ENCODE data around the gene FBN1.

The FBN1 gene

DNA sequence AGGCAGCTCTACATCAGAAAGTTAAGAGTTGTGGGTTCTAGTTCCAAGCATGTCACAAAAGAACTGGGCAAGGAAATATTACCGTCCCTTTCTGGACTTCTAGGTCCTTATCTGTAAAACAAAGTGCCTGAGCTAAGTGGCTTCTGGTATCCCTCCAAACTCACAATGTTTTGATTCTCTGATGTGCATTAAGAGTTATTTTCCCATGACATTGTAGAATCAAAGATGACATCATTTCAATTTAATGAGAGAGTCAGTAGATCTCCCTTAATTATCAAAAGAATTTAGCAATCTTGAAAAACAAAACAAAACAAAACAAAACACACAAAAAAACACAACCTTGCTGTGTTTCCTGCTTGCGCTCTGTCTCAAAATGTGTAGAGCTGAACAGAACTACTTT is 225.6 kb downstream of the FBN1 start:
- no peak for DNase-seq

DNA sequence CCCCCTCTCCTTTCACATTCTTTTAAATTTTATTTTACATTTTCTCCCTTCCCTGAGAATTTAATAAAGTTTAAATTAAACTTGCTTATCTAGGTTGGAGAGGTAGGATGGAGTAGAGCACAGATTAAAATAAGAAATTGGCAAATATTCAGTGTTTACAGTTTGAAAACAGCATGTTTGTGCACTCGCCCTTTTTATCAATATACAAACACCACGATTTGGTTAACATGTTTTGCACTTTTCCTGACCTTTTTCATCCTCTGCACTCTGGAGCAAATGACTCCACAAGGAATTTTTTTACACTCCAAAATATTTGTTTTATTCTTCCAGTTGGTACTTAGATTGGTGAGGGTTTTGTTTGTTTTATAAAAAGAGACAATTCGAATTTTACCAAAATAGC is 227.2 kb downstream of the FBN1 start:
- DNase-seq: no peak

DNA sequence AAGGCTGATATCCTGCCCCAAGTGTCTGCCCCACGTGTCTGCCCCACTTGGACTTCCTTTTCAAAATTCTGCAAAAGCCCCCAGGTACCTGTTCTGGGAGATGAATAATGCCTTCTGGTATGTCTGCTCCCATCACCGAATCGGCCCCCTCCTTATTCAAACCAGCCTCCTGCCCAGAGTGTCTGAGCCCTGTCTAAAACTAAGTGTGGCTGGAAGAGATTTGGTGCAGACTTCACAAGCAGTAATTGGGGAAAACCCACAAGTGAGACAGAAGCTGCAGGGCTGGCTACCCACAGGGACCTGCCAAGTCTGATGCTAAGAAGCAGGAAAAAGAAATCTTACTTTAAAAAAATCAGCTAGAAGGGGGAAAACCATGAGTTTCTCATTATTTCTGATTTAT is 229.2 kb downstream of the FBN1 start:
- DNase-seq: no peak

DNA sequence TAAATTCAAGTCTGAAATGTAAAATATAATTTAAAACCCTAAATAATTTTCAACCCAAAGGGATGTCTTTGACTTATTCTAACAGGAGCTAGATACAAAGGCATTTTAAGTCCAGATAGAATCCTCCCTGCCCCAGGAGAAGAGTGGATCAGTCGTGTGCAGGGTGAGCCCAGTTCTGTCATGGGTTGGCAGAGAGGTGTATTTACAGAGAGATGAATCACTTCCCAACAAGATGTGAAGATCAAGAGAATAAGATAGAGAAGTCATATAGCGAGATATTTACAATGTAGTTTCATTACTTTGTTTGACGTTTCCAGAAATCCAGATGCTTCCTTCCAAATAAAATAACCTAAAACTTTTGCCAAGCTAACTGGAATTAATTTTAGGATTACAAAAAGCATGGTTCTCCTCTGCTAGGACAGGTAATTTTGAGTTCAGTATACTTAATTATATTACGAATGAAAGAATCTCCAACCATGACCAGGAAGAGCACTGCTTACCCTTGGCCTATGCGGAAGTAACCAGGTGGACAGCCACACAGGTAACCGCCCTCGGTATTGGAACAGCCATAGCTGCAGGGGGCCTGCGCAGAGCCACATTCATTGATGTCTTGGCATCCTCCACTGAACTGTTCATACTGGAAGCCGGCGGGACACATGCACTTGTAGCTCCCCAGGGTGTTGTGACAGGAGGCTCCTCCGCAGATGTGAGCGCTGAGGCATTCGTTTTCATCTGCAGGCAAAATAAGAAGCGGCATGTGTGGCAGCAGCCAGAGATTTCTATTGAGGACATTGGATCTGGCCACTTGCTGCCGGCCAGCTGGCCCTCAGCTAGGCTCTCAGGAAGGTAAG is 230.2 kb downstream of the FBN1 start:
- no peak for DNase-seq

DNA sequence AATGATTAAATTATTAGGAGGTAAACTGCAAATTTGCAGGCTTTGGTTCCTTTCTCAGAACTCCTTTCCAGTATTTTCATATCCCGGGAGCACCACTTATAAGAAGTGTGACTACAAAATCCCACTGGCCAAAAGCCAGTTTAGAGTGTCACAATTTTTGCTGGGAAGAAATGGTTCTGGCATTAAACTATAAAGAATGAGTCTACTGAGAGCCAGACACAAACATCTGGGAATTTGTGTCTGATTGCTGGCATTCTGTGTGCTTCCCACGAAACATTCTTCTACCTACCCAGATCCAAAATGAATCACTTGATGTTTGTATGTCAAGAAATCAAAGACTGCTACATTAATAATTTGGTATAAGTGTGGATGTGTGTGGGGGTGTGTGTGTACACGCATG is 231.5 kb downstream of the FBN1 start:
- DNase-seq: no peak

GRCh38 chr15:48413304-48413703 is 232.2 kb downstream of the FBN1 start:
- no peak for DNase-seq

- no peak for DNase-seq
These were observed 233.4 kb downstream of the FBN1 start for GRCh38 chr15:48411971-48412591.

- no peak for DNase-seq
These were observed 235.9 kb downstream of the FBN1 start for GRCh38 chr15:48409623-48410022.

GRCh38 chr15:48408327-48408726 is 237.2 kb downstream of the FBN1 start:
- DNase-seq: no peak

DNA sequence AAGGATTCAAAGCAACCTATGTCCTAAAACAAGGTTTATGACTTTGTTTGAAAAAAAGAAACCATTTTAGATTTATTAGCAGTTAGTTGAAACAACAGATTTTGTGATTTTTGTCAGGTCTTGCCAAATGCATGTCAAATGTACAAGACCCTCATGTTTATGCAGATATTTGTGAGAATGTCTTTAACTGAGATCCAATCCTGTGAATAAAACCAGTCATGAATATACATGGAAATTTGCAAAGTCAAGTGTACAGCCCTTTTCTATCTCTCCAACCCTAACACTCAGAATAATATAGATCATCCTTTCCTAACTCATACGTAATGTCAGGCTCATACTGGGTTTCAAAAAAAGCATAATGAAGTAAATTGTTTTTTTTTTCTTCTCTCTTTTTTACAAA is 237.9 kb downstream of the FBN1 start:
- DNase-seq: no peak

DNA sequence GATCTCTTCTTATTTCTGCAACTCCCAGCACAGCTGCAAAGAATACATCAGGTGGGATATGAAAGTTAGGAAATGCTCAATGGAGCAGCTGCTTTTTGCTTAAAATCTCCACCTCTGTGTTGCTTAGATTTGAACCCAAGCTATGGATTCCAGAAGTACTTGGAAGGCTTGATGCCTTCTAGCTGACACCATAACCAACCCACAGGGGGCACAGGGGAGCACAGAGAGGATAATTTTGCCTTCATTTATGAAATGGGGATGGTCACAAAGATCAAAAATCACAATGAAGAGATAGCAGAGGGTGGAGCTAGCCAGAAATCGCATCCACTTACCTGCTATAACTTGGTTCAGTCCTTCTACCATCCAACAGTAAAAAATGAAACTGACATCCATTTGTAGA is 238.6 kb downstream of the FBN1 start:
- no peak for DNase-seq

DNA sequence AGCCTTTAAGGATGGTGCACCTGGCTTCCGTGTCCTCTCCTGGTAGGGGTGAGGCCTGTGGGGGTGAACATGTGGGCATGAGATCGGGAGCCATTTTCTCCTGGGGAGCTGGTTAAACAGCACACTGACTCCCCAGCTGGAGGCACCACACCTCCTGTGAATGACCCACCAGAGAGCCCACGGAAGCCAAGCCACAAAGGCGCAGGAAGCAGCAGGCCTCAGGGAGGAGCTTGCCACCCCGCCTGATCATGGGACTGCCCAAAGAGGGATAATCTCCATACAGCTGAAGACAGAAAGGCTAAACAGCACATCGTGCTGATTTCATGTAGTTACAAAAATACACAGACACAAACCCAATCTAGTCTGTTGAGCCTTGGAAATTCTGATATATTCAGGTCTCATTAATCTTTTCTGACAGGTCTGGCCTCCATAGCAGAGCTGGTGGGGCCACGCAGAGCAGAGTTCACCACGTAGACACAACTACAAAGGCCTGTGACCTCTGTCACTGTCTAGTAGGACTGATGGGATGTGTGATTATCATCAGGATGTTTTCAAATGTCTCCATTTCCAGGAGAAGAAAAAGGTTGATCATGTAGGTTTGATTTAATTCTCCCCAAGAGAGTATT is 239.1 kb downstream of the FBN1 start:
- no peak for DNase-seq

- DNase-seq: no peak
These were observed 242.9 kb downstream of the FBN1 start for GRCh38 chr15:48402427-48403177.

DNA sequence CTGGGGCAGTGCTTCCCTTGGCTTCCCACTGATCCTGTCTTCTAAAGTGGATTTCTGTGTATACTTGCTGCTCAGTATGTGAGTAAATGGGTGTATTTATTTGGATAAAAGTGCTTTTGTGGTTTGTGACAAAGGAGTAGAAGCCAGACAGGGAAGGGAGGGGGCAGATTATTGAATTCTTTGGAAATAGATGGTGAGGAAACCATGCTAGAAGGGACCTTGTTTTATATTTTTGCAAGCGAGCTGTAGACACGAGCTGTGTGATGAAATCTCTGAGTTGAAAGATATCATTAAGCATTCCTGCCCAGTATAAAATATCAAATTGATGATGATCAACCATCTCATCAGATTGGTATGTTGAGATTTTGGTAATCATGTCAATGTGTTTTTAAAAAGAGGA is 245.4 kb downstream of the FBN1 start:
- no peak for DNase-seq

DNA sequence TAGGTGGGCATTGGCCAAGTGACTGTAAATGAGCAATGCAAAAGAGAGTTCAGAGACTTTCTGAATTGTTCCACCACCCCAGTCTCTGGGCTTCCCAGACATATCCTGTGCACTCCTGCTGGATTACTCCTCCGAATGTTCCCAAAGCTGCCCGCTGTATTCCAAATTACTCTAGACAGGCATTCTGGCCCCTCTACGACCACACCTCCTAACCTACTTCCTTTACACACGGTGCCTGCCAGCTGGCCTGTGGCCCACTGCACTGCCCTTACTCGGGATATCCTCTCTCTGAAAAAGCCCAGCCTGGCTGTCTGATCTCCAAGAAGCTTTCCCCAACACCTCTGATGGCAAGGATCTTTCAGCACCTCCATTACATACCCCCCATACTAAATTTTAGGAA is 247.7 kb downstream of the FBN1 start:
- DNase-seq: no peak

- no peak for DNase-seq
These were observed 249.5 kb downstream of the FBN1 start for GRCh38 chr15:48396020-48396419.

GRCh38 chr15:48395521-48396011 is 249.9 kb downstream of the FBN1 start:
- DNase-seq: no peak

DNA sequence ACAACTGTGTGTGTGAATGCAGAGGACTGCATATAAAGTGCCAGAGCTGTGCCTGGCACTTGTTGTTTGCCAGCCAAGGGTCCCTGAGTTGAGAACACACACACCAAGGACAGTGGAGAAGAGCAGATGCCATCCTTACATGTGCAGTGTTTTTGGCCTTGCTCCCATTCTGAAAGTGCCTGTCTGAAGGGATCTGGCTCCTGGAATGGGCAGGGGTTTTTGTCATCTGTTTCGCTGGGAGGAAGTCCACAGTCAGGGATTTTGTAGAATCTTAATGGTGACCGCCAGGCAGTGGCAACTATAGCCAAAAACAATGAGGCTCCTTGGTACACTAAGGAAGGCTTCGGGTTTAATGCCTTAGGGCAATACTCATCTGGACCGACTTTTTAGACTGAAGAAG is 250.5 kb downstream of the FBN1 start:
- no peak for DNase-seq

- no peak for DNase-seq
These were observed 251.6 kb downstream of the FBN1 start for GRCh38 chr15:48393645-48394506.

DNA sequence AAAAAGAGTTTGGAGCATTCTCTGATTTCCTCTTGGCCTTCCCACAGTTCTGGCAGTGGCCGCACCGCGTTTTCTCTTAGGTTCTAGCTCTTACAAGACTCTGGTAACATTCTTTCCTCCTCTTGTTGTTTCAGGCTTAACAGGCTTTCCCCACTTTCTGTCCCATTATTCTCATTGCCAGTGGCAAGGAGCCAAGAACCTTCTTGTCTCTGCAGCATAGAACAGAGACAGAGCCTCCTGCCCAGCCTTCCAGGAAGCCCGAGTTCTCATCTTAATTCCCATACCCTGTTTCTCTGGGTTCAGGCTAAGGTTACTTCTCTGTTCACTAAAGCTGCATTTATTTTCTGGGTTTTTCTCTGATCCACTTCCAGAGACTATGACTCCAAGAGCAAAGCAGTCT is 253.2 kb downstream of the FBN1 start:
- DNase-seq: no peak

DNA sequence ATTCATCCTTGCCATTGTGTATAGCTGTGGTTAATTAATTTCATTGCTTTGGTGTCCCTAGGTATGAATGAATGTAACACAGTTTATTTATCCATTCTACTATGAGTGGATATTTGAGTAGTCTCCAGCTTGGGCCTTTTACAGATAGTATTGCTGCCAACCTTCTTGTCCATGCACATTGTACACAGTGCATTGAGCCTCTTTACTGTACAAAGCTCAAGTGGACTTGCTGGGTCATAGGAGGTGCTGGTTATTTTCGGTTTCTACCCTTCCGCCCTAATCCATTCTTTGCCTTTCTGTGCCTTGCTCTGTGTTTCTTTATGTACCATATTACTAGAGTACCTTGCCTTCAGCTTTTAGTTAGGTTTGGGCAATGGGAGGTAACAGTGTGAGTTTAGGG is 253.6 kb downstream of the FBN1 start:
- no peak for DNase-seq

DNA sequence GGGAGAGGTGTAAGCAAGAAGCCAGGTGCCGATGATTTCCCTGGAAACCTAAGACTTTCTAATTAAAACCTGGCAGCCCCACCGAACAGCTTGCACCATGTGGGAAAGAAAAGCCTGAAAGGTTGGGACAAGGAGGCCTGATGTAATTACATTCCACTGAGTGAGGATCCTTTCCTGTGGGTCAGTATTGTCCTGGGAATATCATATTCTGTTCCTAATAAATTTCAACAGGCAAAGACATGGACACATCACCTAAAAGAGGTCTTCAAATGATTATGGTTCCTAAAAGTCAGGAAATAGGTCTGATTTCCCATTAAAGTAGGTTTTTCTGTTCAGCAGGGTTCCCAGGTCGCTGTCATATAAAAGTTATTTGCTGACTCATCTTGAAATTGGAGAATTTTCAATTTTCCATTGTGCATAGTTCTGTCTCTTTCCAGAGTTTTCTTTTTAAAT is 255.8 kb downstream of the FBN1 start:
- no peak for DNase-seq
